ENCODE measurements around the gene ATG4C.

Gene ATG4C

GRCh38 chr1:62904856-62905225 is 120.9 kb downstream of the ATG4C start:
- no peaks in the 10 kb centered on the region for H3K9me3 Mint-ChIP-seq
- no peak for ATAC-seq
- H3K4me3 Mint-ChIP-seq = no peak overlapping the region
- H3K27me3 Mint-ChIP-seq = no peaks in the 10 kb centered on the region
- no peak overlapping the region for H3K27ac Mint-ChIP-seq
- H3K4me1 Mint-ChIP-seq = peaks cover 9% of the 10 kb centered on the region
- no peak for DNase-seq

GRCh38 chr1:62905309-62905708 is 121.4 kb downstream of the ATG4C start:
- Mint-ChIP-seq H3K4me3 (no peak overlapping the region), H3K4me1 (peaks cover 9% of the 10 kb centered on the region), H3K27me3 (no peaks in the 10 kb centered on the region), H3K27ac (no peak overlapping the region), H3K9me3 (no peaks in the 10 kb centered on the region)
- ATAC-seq = no peak
- DNase-seq = no peak

- Mint-ChIP-seq H3K27me3 (no peaks in the 10 kb centered on the region), H3K9me3 (no peaks in the 10 kb centered on the region), H3K4me1 (peaks cover 9% of the 10 kb centered on the region), H3K4me3 (no peak overlapping the region), H3K27ac (no peak overlapping the region)
- ATAC-seq (no peak), DNase-seq (no peak)
Observed at GRCh38 chr1:62905872-62906271, 121.9 kb downstream of the ATG4C start.

GRCh38 chr1:62906428-62906886 is 122.5 kb downstream of the ATG4C start:
- ATAC-seq = no peak
- Mint-ChIP-seq H3K4me1 (peaks cover 9% of the 10 kb centered on the region), H3K27me3 (no peaks in the 10 kb centered on the region), H3K9me3 (no peaks in the 10 kb centered on the region), H3K4me3 (no peak overlapping the region), H3K27ac (no peak overlapping the region)
- DNase-seq = no peak

GRCh38 chr1:62908168-62908695 is 124.3 kb downstream of the ATG4C start:
- Mint-ChIP-seq H3K27ac (no peak overlapping the region), H3K27me3 (no peaks in the 10 kb centered on the region), H3K4me3 (no peak overlapping the region), H3K4me1 (peaks cover 9% of the 10 kb centered on the region), H3K9me3 (no peaks in the 10 kb centered on the region)
- DNase-seq = no peak
- no peak for ATAC-seq

- DNase-seq = no peak
- H3K27me3 Mint-ChIP-seq = peaks cover 16% of the 10 kb centered on the region
- ATAC-seq = no peak
Observed at GRCh38 chr1:62912028-62912638, 128.2 kb downstream of the ATG4C start.

More at GRCh38 chr1:62912028-62912638, 128.2 kb downstream of the ATG4C start:
- no peak overlapping the region for H3K4me3 Mint-ChIP-seq
- no peak overlapping the region for H3K27ac Mint-ChIP-seq
- no peaks in the 10 kb centered on the region for H3K9me3 Mint-ChIP-seq
- H3K4me1 Mint-ChIP-seq = peaks cover 9% of the 10 kb centered on the region
